HEK293T (cell line): ENCODE measurements around the gene CDCA8.

Experiments used
- CTCF ChIA-PET: fragments of 350-600 bp; formaldehyde crosslinking; extraction: SDS; loops from one replicate; lab custom pipeline; 2021; ENCODE audit warnings: antibody characterized with exemption, inconsistent platforms; lab: Yijun Ruan, JAX
- POLR2A ChIA-PET: fragments of 350-600 bp; formaldehyde crosslinking; extraction: SDS; loops from one replicate; lab custom pipeline; 2020; ENCODE audit warnings: antibody characterized with exemption, inconsistent platforms; lab: Yijun Ruan, JAX
- DNase-seq: peaks from one replicate; pipeline ENCODE4 v3.0.0; 2012; ENCODE audit warnings: mixed read lengths; ENCODE audit errors: extremely low spot score
- ARNT ChIP-seq: fragments of 450-650 bp; IDR thresholded peaks from 2 replicates; pipeline ENCODE4 v1.6.1; 2017; ENCODE audit warnings: mild to moderate bottlenecking
- BHLHE40 ChIP-seq: fragments of 450-650 bp; IDR thresholded peaks from 2 replicates; pipeline ENCODE4 v1.6.1; 2016; ENCODE audit warnings: mild to moderate bottlenecking, moderate library complexity, borderline replicate concordance
- CTBP1 ChIP-seq: fragments of 450-650 bp; IDR thresholded peaks from 2 replicates; pipeline ENCODE4 v1.6.1; 2016; ENCODE audit warnings: borderline replicate concordance
- ELF4 ChIP-seq: fragments of 450-650 bp; IDR thresholded peaks from 2 replicates; pipeline ENCODE4 v1.6.1; 2017; ENCODE audit warnings: antibody characterized with exemption
- FOXA1 ChIP-seq: fragments of 450-650 bp; IDR thresholded peaks from 2 replicates; pipeline ENCODE4 v1.6.1; 2016; ENCODE audit warnings: mild to moderate bottlenecking
- FOXK2 ChIP-seq: fragments of 450-650 bp; IDR thresholded peaks from 2 replicates; pipeline ENCODE4 v1.6.1; 2016; ENCODE audit warnings: mild to moderate bottlenecking
- FOXM1 ChIP-seq: fragments of 450-650 bp; IDR thresholded peaks from 2 replicates; pipeline ENCODE4 v1.6.1; 2017; ENCODE audit warnings: mild to moderate bottlenecking, borderline replicate concordance
- HDGF ChIP-seq: fragments of 450-650 bp; IDR thresholded peaks from 2 replicates; pipeline ENCODE4 v1.6.1; 2017; ENCODE audit warnings: antibody characterized with exemption, borderline replicate concordance
- L3MBTL2 ChIP-seq: fragments of 450-650 bp; conservative IDR thresholded peaks from 2 replicates; pipeline ENCODE4 v1.6.1; 2016; ENCODE audit warnings: mild to moderate bottlenecking
- LEF1 ChIP-seq: fragments of 450-650 bp; IDR thresholded peaks from 2 replicates; pipeline ENCODE4 v1.6.1; 2017; ENCODE audit warnings: mild to moderate bottlenecking, borderline replicate concordance
- NFRKB ChIP-seq: fragments of 450-650 bp; IDR thresholded peaks from 2 replicates; pipeline ENCODE4 v1.6.1; 2016; ENCODE audit warnings: mild to moderate bottlenecking, moderate library complexity
- PKNOX1 ChIP-seq: fragments of 450-650 bp; IDR thresholded peaks from 2 replicates; pipeline ENCODE4 v1.6.1; 2016
- SP1 ChIP-seq: fragments of 450-650 bp; IDR thresholded peaks from 2 replicates; pipeline ENCODE4 v1.6.1; 2017
- SUZ12 ChIP-seq: fragments of 450-650 bp; IDR thresholded peaks from 2 replicates; pipeline ENCODE4 v1.6.1; 2016; ENCODE audit warnings: mild to moderate bottlenecking
- TARDBP ChIP-seq: fragments of 450-650 bp; IDR thresholded peaks from 2 replicates; pipeline ENCODE4 v1.6.1; 2016
- ZNF384 ChIP-seq: fragments of 450-650 bp; IDR thresholded peaks from 2 replicates; pipeline ENCODE4 v1.6.1; 2016

Gene CDCA8

DNA sequence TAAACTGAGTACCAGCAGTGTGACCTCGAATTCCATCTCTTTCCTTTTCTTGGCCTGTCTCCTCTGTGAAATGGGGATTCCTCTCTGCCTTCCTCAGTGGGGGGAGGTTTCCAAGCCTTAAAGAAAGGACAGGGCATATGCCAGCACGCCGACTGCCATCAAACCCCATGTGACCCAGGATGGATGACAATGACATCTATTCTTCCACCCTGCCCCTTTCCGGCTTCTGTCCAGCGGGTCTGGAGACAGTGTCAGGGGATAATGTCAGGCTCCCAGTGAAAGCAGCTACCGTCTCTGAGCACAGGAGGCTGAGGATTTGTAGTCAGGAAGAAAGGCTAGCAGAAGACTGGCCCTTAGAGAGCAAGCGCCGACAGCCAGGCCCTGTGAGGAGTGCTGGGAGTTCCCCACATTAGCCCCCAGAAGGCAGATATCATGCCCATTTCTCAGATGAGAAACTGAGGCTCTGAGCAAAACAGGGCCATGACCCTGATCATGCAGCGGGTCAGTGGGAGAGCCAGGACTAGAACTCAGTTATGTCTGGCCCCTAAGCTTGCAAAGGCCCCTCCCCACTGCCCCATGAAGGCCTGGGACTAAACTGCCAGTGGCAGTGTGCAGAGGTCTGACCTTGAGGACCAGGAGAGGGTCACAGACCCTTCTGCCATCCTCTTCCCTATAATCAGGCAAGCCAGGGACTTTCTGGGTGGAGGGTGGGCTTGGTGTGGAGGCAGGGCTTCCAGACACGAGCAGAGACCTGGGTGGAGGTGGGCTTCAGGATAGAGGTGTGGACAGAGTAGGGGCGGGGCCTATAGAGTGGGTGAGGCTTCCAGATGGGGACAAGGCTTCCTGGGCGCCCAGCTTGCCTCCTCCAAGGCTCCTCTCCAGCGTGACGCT, 30.1 kb downstream of the CDCA8 start:
- TF ChIP-seq HDGF (no peak), ARNT (no peak), ELF4 (no peak), ZNF384 (no peak), PKNOX1 (no peak)
- POLR2A ChIA-PET: no interaction called here
- DNase-seq: no peak
- CTCF ChIA-PET: no interaction called here

GRCh38 chr1:37723072-37723389, 30.7 kb downstream of the CDCA8 start:
- DNase-seq: no peak
- TF ChIP-seq LEF1 (no peak), L3MBTL2 (no peak)
- CTCF ChIA-PET: no interaction called here
- POLR2A ChIA-PET: no interaction called here

- ChIA-PET POLR2A (no interaction called here), CTCF (no interaction called here)
- TF ChIP-seq L3MBTL2 (no peak), ZNF384 (no peak), LEF1 (no peak), HDGF (no peak), NFRKB (no peak), TARDBP (no peak), ELF4 (no peak), FOXA1 (no peak), PKNOX1 (no peak), SUZ12 (no peak), SP1 (no peak), CTBP1 (no peak), BHLHE40 (no peak), FOXM1 (no peak)
- DNase-seq: no peak
Observed at GRCh38 chr1:37723390-37724078, 31.2 kb downstream of the CDCA8 start.

- DNase-seq: no peak
- TF ChIP-seq L3MBTL2: no peak
- TF ChIP-seq SP1: no peak
- no peak for TF ChIP-seq LEF1
- TF ChIP-seq FOXA1: no peak
- no peak for TF ChIP-seq BHLHE40
- no peak for TF ChIP-seq NFRKB
- TF ChIP-seq TARDBP: no peak
- no peak for TF ChIP-seq FOXM1
- TF ChIP-seq FOXK2: no peak
- ChIA-PET CTCF (no interaction called here), POLR2A (no interaction called here)
Observed at GRCh38 chr1:37724575-37724974, 32.3 kb downstream of the CDCA8 start.

- ChIA-PET POLR2A (no interaction called here), CTCF (no interaction called here)
- TF ChIP-seq ARNT: no peak
- TF ChIP-seq FOXK2: no peak
- TF ChIP-seq ZNF384: no peak
- no peak for TF ChIP-seq L3MBTL2
- no peak for TF ChIP-seq LEF1
- no peak for TF ChIP-seq BHLHE40
- TF ChIP-seq SUZ12: no peak
- no peak for TF ChIP-seq NFRKB
- no peak for TF ChIP-seq FOXA1
- no peak for DNase-seq
Observed at GRCh38 chr1:37725851-37726613, 33.7 kb downstream of the CDCA8 start.

- ChIA-PET CTCF (interaction anchor here (0.6 kb wide), 1 partner anchor 63 kb away, joined by 3 read pairs; no protein-coding TSS in a partner anchor), POLR2A (no interaction called here)
- TF ChIP-seq PKNOX1 (no peak), LEF1 (no peak), HDGF (no peak), NFRKB (no peak), BHLHE40 (no peak), L3MBTL2 (no peak), FOXK2 (no peak)
- DNase-seq: no peak
Observed at GRCh38 chr1:37726751-37727585, 34.7 kb downstream of the CDCA8 start.
